Heart left ventricle (tissue), 16 donors: ENCODE measurements around the gene C11orf98. TPM values are rescaled to one million over a fixed set of nuclear protein-coding genes. Genes with fewer than 3 reads are reported as not detected.

Experiments
- ATAC-seq, 4 donors: fragments of 200-7000 bp; cut with Tn5 transposase; one replicate each; pipeline ENCODE4 v1.9.1; 2020 to 2022; ENCODE audit warnings: moderate library complexity in 4 of 4, mild to moderate bottlenecking in 3 of 4, moderate number of reproducible peaks in 1 of 4
- DNase-seq, 5 donors: peaks; one replicate each; pipeline ENCODE4 v3.0.0-alpha.2; 2020
- H3K27ac ChIP-seq, 12 donors: fragments of 200-600 bp; sonication (generic) in 4 of 12; one replicate each; pipeline versions ENCODE4 v1.5.0 to v1.8.0; 2016 to 2022; ENCODE audit warnings: mild to moderate bottlenecking in 2 of 12
- H3K27me3 ChIP-seq, 9 donors: fragments of 200-600 bp; sonication (generic) in 2 of 9; one replicate each; pipeline versions ENCODE4 v1.5.1 to v1.8.0; 2016 to 2022; ENCODE audit warnings: mild to moderate bottlenecking in 3 of 9
- H3K36me3 ChIP-seq, 9 donors: fragments of 200-600 bp; sonication (generic) in 2 of 9; one replicate each; pipeline versions ENCODE4 v1.5.0 to v1.8.0; 2018 to 2022; ENCODE audit warnings: mild to moderate bottlenecking in 2 of 9
- H3K4me1 ChIP-seq, 12 donors: fragments of 200-600 bp; sonication (generic) in 4 of 12; one replicate each; pipeline versions ENCODE4 v1.5.0 to v1.8.0; 2016 to 2022; ENCODE audit warnings: mild to moderate bottlenecking in 3 of 12
- H3K4me3 ChIP-seq, 12 donors: fragments of 200-600 bp; sonication (generic) in 4 of 12; one replicate each; pipeline versions ENCODE4 v1.5.0 to v1.8.0; 2017 to 2022; ENCODE audit warnings: mild to moderate bottlenecking in 9 of 12, moderate library complexity in 4 of 12
- H3K9me3 ChIP-seq, 12 donors: fragments of 200-600 bp; sonication (generic) in 4 of 12; one replicate each; pipeline versions ENCODE4 v1.5.0 to v1.8.0; 2016 to 2022; ENCODE audit warnings: mild to moderate bottlenecking in 1 of 12
- CTCF ChIP-seq, 12 donors: fragments of 200-600 bp; sonication (generic) in 4 of 12; IDR thresholded peaks; one replicate each; pipeline versions ENCODE4 v1.5.0 to v1.8.0; 2018 to 2022; ENCODE audit warnings: antibody characterized with exemption in 12 of 12, mild to moderate bottlenecking in 5 of 12
- POLR2A ChIP-seq, 2 donors: fragments of 450-650 bp; IDR thresholded peaks; one replicate each; pipeline ENCODE4 v1.6.1; 2017; ENCODE audit warnings: antibody characterized with exemption in 2 of 2, mild to moderate bottlenecking in 2 of 2, moderate library complexity in 2 of 2
- WGBS, 4 donors: extraction: QIAGEN DNeasy Blood & Tissue Kit in 2 of 4; methylation state at CpG; one replicate each; pipeline versions ENCODE4 v1.1.5 to v1.1.7; 2013 to 2018; 5-methylcytosine and 5-hydroxymethylcytosine counted together
- intact Hi-C, 10 donors: fragments of 100-400 bp; cut with DNase I; formaldehyde crosslinking; loops; one replicate each; pipeline versions ENCODE4 v1.11.1 to v1.14.2; 2022
- polyA plus RNA-seq, 2 donors: library from polyadenylated mRNA; stranded (reverse); fragments of 200-250 nt; gene quantifications; one replicate each; pipeline ENCODE4 v1.2.3, GENCODE V29; 2013
- total RNA-seq, 9 donors: library from RNA; depleted of rRNA in 2 of 9; stranded (reverse); fragments of >200 nt in 2 of 9; fragmentation: NEBNext Ultra II Directional in 3 of 9; extraction: Animal tissue kit (Norgen Biotek cat#: 25700) in 3 of 9; gene quantifications; one replicate each; pipeline versions ENCODE4 v1.1.0 to v1.2.4, GENCODE V29; 2016 to 2023
- donor health status: ischemic (EF 13 %, LVEDD 7.1; RV severe dilation, severe dysfunction).
- donor health status: healthy with polysubstance abuse.
- donor health status: DM: no; HTN: yes; CAD: no.
- donor health status: DM: no; HTN: no; CAD: no.
- donor health status: ischemic (EF 25% LVEDD 6.9; RV normal size, moderate dysfunction).
- donor health status: ischemic (EF 25% LVEDD 5.7; RV mildly dilated, moderate dysfunction).
- donor health status: healthy.
- donor health status: DM: yes; HTN: yes; CAD: no.
- donor health status: ischemic (EF 35%, LVEDD 5.7; RV mildly dilated, moderate dysfunction).
- donor health status: nonischemic (EF 11% LVEDD 7.7; RV severe dilation, severe dysfunction).
- donor health status: DM: yes; HTN: yes; CAD: no.
- donor health status: PGD.
- donor health status: ischemic (EF 29% LVEDD 5.4; RV normal size, mild dysfunction).
- donor health status: nonischemic (EF 23%, LVEDD 6.1; RV moderate dilation, normal function).

C11orf98 gene
- total and polyA plus RNA-seq, 11 donors = 24.0 to 191 (median 39.3) TPM

- intact Hi-C loops = loop anchor here in 1 of 10 donors (5.0 kb wide), 1 partner anchor 36 kb away; the partner anchor contains the start of genes BSCL2 and GNG3
- peaks cover 0 to 50% (median 44%) of the 10 kb centered on the region in 9 donors for H3K36me3 ChIP-seq
Observed at GRCh38 chr11:62671236-62671607, 6.2 kb upstream of the C11orf98 start.

GRCh38 chr11:62669420-62670161, 4.6 kb upstream of the C11orf98 start:
- Histone ChIP-seq H3K27me3 (no peaks in the 10 kb centered on the region), H3K27ac (peak overlapping the region in 7 of 12 donors; percentile 4 to 97 (median 10)), H3K4me3 (no peak overlapping the region), H3K36me3 (peaks cover 0 to 34% (median 28%) of the 10 kb centered on the region in 9 donors), H3K9me3 (no peaks in the 10 kb centered on the region), H3K4me1 (peaks cover 5 to 63% (median 43%) of the 10 kb centered on the region in 12 donors)
- ATAC-seq (no peak), DNase-seq (peak in 2 of 5 donors; percentile 14 to 29)
- TF ChIP-seq CTCF (IDR thresholded peaks at IDR 0.05) (no peak), POLR2A (IDR thresholded peaks at IDR 0.05) (no peak)
- intact Hi-C loops = loop anchor here in 2 of 10 donors (5.0 kb wide), 1 partner anchor 38 kb away; the partner anchor contains the start of genes BSCL2 (in 2 of the 2) and GNG3 (in 2 of the 2)
- WGBS, 4 donors = 72 to 80% (median 77%) methylated on average over 4 of the region's 4 CpGs

More at GRCh38 chr11:62671236-62671607, 6.2 kb upstream of the C11orf98 start:
- Histone ChIP-seq H3K4me3 (peak overlapping the region; percentile 68 to 93 (median 76)), H3K27me3 (no peaks in the 10 kb centered on the region), H3K27ac (peak overlapping the region; percentile 82 to 97 (median 88)), H3K9me3 (no peaks in the 10 kb centered on the region), H3K4me1 (peaks cover 5 to 60% (median 38%) of the 10 kb centered on the region in 12 donors)
- DNase-seq (peak in 1 of 5 donors; percentile 50), ATAC-seq (peak; percentile 27 to 32 (median 32))
- no peak for TF ChIP-seq POLR2A (IDR thresholded peaks at IDR 0.05)
- no peak for TF ChIP-seq CTCF (IDR thresholded peaks at IDR 0.05)
- whole genome bisulfite sequencing, 4 donors = 1 to 2% (median 1%) methylated on average over 17 of the region's 17 CpGs

GRCh38 chr11:62667460-62667859, 2.5 kb upstream of the C11orf98 start:
- peaks cover 0 to 27% (median 20%) of the 10 kb centered on the region in 9 donors for H3K36me3 ChIP-seq
- H3K9me3 ChIP-seq = no peaks in the 10 kb centered on the region
- WGBS, 4 donors = 61 to 86% (median 73%) methylated on average over 2 of the region's 2 CpGs
- intact Hi-C loops = loop anchor here in 1 of 10 donors (5.0 kb wide), 1 partner anchor 40 kb away; the partner anchor contains the start of genes BSCL2 and GNG3
- H3K27ac ChIP-seq = peak overlapping the region in 1 of 12 donors; percentile 89
- H3K4me1 ChIP-seq = peaks cover 5 to 59% (median 43%) of the 10 kb centered on the region in 12 donors
- H3K4me3 ChIP-seq = no peak overlapping the region
- DNase-seq (peak in 2 of 5 donors; percentile 2 to 20), ATAC-seq (no peak)
- TF ChIP-seq POLR2A (IDR thresholded peaks at IDR 0.05) = no peak
- TF ChIP-seq CTCF (IDR thresholded peaks at IDR 0.05) = no peak
- no peaks in the 10 kb centered on the region for H3K27me3 ChIP-seq
